ENCODE results near the gene APOF. TPM values are rescaled to one million over a fixed set of nuclear protein-coding genes. Genes with fewer than 3 reads are reported as not detected.
"Not testable (repeated sequence)": the region's sequence is repeated elsewhere in the genome, so short reads cannot be mapped to it uniquely, and the experiment has no call there.

APOF gene
- total and polyA plus RNA-seq, 2 of the 13 experiments (the other 11 are each of a cell fraction or from before 2014, with no cell fraction given): 3.3 to 23.9 TPM

- H3K4me3 ChIP-seq (replicated peaks in 1 of 3; ENCODE audit: insufficient read depth in 1 of 3, low read depth in 2 of 3, low read length in 3 of 3): no peak overlapping the region
- H3K9me3 ChIP-seq (ENCODE audit: low read length): no peaks in the 10 kb centered on the region
- no peaks in the 10 kb centered on the region for H3K4me1 ChIP-seq (ENCODE audit: insufficient read depth, low read length)
- ChIA-PET CTCF (ENCODE audit: low intra/inter-chr PET ratio, low total read pairs) (no interaction called here), POLR2A (interaction anchor here (1.2 to 9.0 kb wide), 4 partner anchors 10 to 33 kb away, joined by 4 to 47 read pairs (median 8); partner anchors contain the start of genes CNPY2, PAN2 and STAT2)
- BruUV-seq (replicated peaks): no TSS peak
- no peak overlapping the region for H3K27ac ChIP-seq (ENCODE audit: extremely low read length, insufficient read depth, low read length)
- H3K79me2 ChIP-seq (ENCODE audit: insufficient read depth, low read length): no peaks in the 10 kb centered on the region
- no peaks in the 10 kb centered on the region for H4K20me1 ChIP-seq (ENCODE audit: insufficient read depth, low read length)
- ATAC-seq (no peak), DNase-seq (ENCODE audit: low spot score) (no peak), FAIRE-seq (no peak)
- no peak overlapping the region for H2AFZ ChIP-seq (ENCODE audit: low read length)
- in situ Hi-C loops (cut with HindIII; ENCODE audit: extremely low pct_ligation_motif_present, low pct_unique_long_range_greater_than_20kb) (no loop called here), intact Hi-C loops (cut with micrococcal nuclease; ENCODE audit: unreplicated experiment) (no loop called here)
- H3K36me3 ChIP-seq (replicated peaks in 1 of 2; ENCODE audit: control insufficient read depth in 1 of 2, insufficient read depth in 2 of 2, low read length in 2 of 2): peaks cover 27 to 60% of the 10 kb centered on the region in 2 experiments
- TF ChIP-seq NR2F6 (IDR thresholded peaks at IDR 0.05) (no peak), NR2F6 (CRISPR knock-in tag; IDR thresholded peaks at IDR 0.05) (no peak), ZZZ3 (CRISPR knock-in tag; IDR thresholded peaks at IDR 0.05; ENCODE audit: borderline replicate concordance) (no peak)
- H3K27me3 ChIP-seq (ENCODE audit: control insufficient read depth in 1 of 2, insufficient read depth in 2 of 2, low read length in 2 of 2): no peaks in the 10 kb centered on the region
- no peak overlapping the region for H3K4me2 ChIP-seq (ENCODE audit: low read depth, low read length)
- 95% methylated on average over 5 of the region's 5 CpGs for WGBS (ENCODE audit: low lambda C conversion rate)
- H3K9ac ChIP-seq (ENCODE audit: insufficient read depth, low read depth, low read length): no peak overlapping the region
Measured at GRCh38 chr12:56348776-56349175, 13.9 kb downstream of the APOF start.

- H3K79me2 ChIP-seq (ENCODE audit: insufficient read depth, low read length); H3K27ac ChIP-seq (ENCODE audit: extremely low read length, insufficient read depth, low read length); H3K9ac ChIP-seq (ENCODE audit: insufficient read depth, low read depth, low read length); H3K9me3 ChIP-seq (ENCODE audit: low read length); H4K20me1 ChIP-seq (ENCODE audit: insufficient read depth, low read length); FAIRE-seq; BruUV-seq (replicated peaks); ATAC-seq; intact Hi-C loops (cut with micrococcal nuclease; ENCODE audit: unreplicated experiment); H3K4me3 ChIP-seq (replicated peaks in 1 of 3; ENCODE audit: insufficient read depth in 1 of 3, low read depth in 2 of 3, low read length in 3 of 3); H3K4me2 ChIP-seq (ENCODE audit: low read depth, low read length); H2AFZ ChIP-seq (ENCODE audit: low read length); H3K27me3 ChIP-seq (ENCODE audit: control insufficient read depth in 1 of 2, insufficient read depth in 2 of 2, low read length in 2 of 2); H3K4me1 ChIP-seq (ENCODE audit: insufficient read depth, low read length); CTCF ChIA-PET (ENCODE audit: low intra/inter-chr PET ratio, low total read pairs); in situ Hi-C loops (cut with HindIII; ENCODE audit: extremely low pct_ligation_motif_present, low pct_unique_long_range_greater_than_20kb); DNase-seq (ENCODE audit: low spot score): not testable (repeated sequence)
- peaks cover 27 to 63% of the 10 kb centered on the region in 2 experiments for H3K36me3 ChIP-seq (replicated peaks in 1 of 2; ENCODE audit: control insufficient read depth in 1 of 2, insufficient read depth in 2 of 2, low read length in 2 of 2)
- POLR2A ChIA-PET: interaction anchor here (2.5 to 9.0 kb wide), 2 partner anchors 12 to 14 kb away, joined by 10 to 47 read pairs; partner anchors contain the start of genes PAN2 and STAT2
- WGBS (ENCODE audit: low lambda C conversion rate): 97% methylated on average over 9 of the region's 9 CpGs
Measured at GRCh38 chr12:56347255-56347654, 15.4 kb downstream of the APOF start.
